Activated CD8-positive, alpha-beta memory T cell treated with anti-CD3 and anti-CD28 coated beads for 36 hours (primary cell): ENCODE data around the gene LDHD. TPM values are rescaled to one million over a fixed set of nuclear protein-coding genes. Genes with fewer than 3 reads are reported as not detected.
"Not testable (repeated sequence)": the region's sequence is repeated elsewhere in the genome, so short reads cannot be mapped to it uniquely, and the experiment has no call there.

Source experiments
- CTCF ChIA-PET: fragments of 350-600 bp; sonication (Branson Sonifier 250); formaldehyde crosslinking; loops from one replicate; lab custom pipeline; 2021; ENCODE audit warnings: antibody characterized with exemption; lab: Charles Lee
- POLR2A ChIA-PET: fragments of 350-600 bp; sonication (Branson Sonifier 250); formaldehyde crosslinking; loops from one replicate; lab custom pipeline; 2021; ENCODE audit warnings: antibody characterized with exemption; lab: Charles Lee
- total RNA-seq, 2 experiments: library from RNA; stranded (reverse); gene quantifications; one replicate each; pipeline ENCODE4 v1.2.3, GENCODE V29; 2021

The LDHD gene
- total RNA-seq, result not detected

DNA sequence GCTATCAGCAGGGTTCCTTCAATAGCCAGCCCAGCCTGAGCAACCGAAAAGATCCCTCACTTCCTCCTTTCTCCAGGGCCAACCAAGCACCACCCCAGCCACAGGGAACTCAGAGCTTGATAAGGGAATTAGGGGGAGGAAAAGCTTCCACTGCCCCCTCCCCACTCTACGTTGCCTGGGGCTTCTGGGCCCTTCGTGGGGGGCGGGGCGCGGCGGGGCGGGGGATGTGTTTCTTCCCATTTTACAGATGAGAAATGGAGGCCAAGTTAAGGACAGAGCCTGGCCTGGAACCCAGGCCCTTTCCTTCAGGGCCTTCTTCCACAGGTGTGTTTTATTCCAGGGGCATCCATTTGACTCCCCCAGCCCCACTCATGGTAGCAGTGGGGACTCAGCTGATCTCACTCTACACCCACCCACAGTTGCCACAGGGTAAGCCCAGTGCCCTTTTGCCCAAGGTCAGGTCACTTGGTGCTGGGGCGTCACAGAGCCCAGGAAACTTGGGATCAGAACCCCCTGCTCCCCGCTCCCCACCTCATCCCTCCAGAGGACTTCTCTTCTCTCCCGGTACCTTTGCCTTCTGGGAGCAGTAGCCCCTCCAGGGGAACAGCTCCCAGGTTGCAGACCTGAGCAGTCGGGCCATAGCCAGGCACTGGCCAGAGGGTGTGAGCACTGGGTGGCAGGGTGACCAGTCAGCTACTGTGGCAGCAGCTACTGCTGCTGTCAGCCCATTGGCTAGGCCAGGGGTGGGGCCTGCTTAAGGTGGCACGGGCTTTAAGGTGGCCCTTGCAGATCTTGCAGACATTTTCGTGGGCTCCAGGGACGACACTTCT, at the start of gene LDHD:
TSS of gene LDHD (minus strand) at position 700 of the 830 bp plus-strand sequence. CDS start at position 640, 60 bp downstream.
- ChIA-PET POLR2A (interaction anchor here (0.5 kb wide), 1 partner anchor 27 kb away, joined by 5 read pairs; no protein-coding TSS in a partner anchor), CTCF (interaction anchor here (0.5 kb wide), 1 partner anchor 68 kb away, joined by 3 read pairs; no protein-coding TSS in a partner anchor)

DNA sequence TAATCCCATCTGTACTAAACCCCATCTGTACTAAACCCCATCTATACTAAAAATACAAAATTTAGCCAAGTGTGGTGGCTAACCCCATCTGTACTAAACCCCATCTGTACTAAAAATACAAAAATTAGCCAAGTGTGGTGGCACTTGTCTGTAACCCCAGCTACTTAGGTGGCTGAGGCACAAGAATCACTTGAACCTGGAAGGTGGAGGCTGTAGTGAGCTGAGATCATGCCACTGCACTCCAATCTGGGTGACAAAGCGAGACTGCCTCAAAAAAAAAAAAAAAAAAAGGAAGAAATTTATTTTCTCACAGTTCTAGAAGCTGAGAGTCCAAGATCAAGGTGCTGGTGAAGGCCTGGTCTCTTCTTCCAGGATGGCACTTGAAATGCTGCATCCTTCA, 43.8 kb upstream of the LDHD start:
- ChIA-PET CTCF (interaction anchor here (0.7 kb wide), 1 partner anchor 230 kb away, joined by 3 read pairs; no protein-coding TSS in a partner anchor), POLR2A (no interaction called here)

DNA sequence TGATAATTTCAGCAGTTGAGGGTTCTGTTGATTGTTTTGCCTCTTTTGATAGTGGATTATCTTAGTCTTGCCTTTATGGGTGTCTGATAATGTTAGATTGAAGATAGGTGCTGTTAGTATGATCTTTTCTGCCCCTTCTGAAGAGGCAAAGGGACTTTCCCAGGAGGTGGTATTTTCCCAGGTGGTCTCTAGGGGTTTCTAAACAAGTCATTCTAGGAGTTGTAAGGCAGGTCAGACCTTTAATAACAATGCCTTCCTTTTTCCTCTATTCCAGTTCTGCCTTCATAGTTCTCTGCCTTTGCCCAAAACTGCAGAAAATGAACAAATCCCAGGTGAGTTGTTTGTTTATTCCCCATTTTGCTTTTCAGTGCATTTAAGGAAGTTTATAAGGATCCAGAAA, 36.1 kb upstream of the LDHD start:
- CTCF ChIA-PET, result no interaction called here
- POLR2A ChIA-PET, result no interaction called here

DNA sequence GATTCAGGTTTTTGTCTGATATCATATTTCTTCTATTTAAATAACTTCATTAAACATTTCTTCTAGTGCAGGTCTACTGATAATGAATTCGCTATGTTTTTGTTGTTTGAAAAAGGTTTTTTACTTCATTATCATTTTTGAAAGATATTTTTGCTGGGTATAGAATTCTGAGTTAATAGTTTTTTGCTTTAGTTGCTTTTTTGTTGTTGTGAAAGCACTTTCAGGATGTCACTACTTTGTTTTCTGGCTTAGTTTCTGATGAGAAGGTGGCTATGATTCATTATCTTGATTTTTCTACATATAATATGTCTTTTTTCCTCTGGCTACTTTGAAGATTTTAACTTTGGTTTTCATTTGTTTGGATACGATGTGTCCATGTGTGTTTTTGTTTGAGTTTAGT, 35.2 kb upstream of the LDHD start:
- ChIA-PET POLR2A (no interaction called here), CTCF (no interaction called here)

DNA sequence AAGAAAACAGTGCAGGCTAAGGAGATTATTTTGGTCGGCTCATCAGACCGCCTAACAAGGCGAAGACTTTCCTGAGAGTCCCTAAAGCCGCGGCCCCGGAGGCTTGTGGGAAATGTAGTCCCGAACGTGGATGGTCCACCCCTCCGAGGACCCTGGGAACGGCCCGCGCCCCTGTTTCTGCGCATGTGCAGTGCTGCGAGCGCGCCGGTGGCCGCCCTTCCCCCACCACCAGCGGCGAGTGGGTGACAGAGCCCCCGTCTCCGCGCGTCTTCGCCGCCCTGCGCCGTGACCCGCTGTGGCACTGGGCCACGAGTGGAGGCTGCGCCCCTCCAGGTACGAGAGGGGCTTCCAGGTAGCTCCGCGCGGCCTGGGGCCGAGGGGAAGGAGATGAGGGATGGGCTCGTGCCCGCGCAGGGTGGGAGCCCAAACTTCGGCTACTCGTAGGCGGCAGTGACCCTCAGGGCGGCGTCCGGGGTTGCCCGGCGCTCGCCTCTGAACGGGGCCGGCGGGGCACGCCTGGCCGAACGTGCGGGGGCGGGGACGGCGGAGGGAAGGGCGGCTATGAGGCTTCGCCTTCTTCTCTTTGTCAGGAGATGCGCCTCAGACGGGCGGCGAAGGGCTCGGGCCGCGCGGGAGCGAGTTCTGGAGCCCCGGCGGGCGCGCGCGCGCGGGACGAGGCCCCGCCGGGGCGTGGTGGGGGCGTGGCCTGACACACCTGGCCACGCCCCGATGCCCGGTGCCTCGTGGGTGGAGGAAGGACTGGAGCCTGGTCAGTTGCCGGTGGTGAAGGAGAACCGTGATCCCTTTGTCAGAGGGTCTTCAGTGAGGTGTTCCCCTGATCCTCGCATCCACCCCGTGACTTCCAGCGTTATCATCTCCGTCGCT, 32.0 kb upstream of the LDHD start, which contains the start of gene ZFP1:
TSS of gene ZFP1 (plus strand) at position 214 of the 885 bp plus-strand sequence. CDS start 4,428 bp downstream, outside the sequence.
- ChIA-PET POLR2A (no interaction called here), CTCF (no interaction called here)

DNA sequence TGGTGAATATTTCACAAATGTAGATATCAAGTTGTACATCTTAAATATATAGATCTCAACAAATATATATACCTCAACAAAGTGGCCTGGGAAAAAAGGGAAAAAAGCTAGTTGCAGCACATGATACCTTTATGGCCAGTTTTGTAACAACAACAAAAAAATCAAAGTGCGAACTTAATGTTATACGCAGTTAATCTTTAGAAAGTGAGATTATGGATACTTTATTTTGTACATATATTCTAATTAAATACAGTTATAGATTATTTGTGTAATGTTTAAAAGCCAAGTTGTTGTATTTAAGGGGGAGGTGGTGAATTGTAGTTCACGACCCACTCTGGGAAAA, 31.4 kb upstream of the LDHD start:
- ChIA-PET CTCF (no interaction called here), POLR2A (no interaction called here)

DNA sequence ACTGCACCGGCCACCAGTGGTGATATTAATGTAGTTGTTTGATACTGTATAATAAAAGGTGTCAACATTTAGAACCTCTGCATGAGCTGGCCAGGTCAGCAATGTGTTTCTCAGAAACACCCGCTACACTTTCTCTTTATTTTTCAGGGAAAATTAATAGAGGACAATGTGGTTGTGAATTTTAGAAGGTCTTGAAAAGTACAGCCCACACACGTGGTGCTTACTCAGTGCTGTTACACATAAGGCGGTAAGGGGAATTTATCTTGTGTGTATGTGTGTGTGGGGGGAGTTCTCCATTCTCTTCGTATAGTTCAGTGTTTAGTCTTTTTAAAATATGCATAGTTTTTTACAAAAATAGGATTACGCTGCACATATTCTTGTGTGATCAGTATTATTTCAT, 27.4 kb upstream of the LDHD start:
- POLR2A ChIA-PET, result interaction anchor here (0.6 kb wide), 2 partner anchors 13 to 27 kb away, joined by 5 read pairs; no protein-coding TSS in a partner anchor

DNA sequence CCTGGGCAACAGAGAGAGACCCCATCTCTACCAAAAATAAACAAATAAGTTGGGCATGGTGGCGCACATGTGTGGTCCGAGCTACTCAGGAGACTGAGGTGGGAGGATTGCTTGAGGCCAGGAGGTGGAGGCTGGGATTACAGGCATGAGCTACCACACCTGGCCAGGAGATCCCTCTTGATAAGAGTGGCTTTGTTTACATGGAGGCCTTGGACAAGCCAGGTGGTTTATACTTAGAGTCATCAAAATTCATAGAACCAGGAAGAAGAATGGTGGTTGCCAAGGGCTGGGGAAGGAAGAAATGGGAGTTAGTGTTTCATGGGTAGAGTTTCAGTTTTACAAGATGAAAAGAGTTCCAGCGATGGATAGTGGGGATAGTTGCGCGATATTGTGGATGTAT, 22.9 kb upstream of the LDHD start:
- CTCF ChIA-PET, result no interaction called here
- POLR2A ChIA-PET, result no interaction called here

More for the DNA sequence above, 27.4 kb upstream of the LDHD start:
- CTCF ChIA-PET, result no interaction called here

DNA sequence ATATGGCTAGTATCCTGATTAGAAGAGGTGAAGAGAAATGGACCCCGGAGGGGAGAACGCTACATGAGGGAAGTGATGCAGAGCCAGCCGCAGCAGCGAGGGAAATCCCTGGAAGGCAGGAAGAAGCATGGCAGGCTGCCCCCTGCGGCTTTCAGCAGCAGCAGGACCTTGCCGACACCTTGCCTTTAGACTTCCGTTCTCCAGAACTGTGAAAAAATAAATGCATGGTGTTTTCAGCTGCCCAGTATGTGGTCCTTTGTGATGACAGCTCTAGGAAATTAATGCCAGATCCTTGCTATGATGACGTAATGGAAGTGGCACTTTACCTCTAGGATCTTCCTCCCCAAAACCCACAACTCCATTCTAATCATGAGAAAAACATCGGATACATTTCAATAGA, 22.1 kb upstream of the LDHD start:
- ChIA-PET CTCF (interaction anchor here (0.7 to 1.0 kb wide), 2 partner anchors 17 to 668 kb away, joined by 3 to 8 read pairs; no protein-coding TSS in a partner anchor), POLR2A (no interaction called here)

DNA sequence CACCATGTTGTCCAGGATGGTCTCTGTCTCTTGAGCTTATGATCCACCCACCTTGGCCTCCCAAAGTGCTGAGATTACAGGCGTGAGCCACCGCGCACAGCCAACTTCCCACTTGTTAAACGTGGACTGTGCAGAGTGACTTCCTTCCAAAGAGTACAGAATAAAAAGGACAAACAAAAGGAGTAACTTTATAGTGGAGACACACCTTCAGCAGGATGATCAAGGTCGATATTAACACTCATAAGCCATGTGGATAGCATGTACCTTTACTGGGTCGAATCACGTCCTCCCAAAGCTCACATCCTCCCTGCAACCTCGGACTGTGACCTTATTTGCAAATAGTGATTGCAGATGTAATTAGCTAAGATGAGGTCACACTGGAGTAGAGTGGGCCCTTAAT, 21.7 kb upstream of the LDHD start:
- ChIA-PET POLR2A (no interaction called here), CTCF (interaction anchor here (0.7 to 1.0 kb wide), 2 partner anchors 17 to 667 kb away, joined by 3 to 8 read pairs; no protein-coding TSS in a partner anchor)

DNA sequence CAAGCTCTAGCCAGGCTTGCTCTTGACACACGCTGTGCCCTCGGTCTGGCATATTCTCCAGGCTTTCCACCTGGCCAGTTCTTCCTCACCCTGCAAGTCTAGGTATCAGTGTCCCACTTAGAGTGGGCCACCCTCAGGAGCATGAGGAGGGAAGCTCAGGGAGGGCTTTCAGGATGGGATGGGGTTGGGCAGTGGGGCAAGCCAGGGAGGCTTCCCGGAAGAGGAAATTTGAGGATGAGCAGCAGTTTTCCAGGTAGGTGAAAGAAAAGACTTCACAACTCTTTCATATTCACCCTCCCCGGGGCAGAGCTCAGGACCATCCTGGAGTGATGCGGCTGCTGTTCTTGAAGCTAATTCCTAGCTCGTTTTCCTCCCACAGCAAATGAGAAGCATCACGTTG, 14.5 kb upstream of the LDHD start:
- CTCF ChIA-PET, result interaction anchor here (0.6 kb wide), 1 partner anchor 204 kb away, joined by 4 read pairs; no protein-coding TSS in a partner anchor
- POLR2A ChIA-PET, result no interaction called here

DNA sequence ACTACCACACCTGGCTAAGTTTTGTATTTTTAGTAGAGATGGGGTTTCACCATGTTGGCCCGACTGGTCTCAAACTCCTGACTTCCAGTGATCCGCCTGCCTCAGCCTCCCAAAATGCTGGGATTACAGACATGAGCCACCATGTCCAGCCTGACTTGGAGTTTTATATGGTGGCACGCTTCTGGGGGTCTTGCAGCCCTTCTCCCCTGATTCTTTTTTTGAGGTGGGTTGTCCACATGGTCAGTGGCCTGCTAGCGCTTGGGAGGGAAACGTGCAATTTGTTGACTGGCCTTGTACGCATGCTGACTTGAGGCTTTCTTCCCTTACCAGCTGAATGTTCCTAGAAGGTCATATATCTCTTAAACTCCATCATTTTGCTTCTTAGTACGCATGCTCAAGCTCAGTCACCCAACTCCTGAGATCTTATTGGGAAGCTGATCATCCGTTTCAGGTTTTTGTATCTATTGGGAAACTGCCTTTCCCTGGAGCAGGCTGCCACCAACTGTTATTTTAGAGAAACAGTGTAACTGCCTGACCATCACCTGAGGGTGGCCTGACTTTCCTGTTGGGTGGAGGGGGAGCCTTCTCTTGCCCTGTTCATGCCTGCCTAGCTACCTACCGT, 13.7 kb upstream of the LDHD start:
- ChIA-PET POLR2A (no interaction called here), CTCF (no interaction called here)

DNA sequence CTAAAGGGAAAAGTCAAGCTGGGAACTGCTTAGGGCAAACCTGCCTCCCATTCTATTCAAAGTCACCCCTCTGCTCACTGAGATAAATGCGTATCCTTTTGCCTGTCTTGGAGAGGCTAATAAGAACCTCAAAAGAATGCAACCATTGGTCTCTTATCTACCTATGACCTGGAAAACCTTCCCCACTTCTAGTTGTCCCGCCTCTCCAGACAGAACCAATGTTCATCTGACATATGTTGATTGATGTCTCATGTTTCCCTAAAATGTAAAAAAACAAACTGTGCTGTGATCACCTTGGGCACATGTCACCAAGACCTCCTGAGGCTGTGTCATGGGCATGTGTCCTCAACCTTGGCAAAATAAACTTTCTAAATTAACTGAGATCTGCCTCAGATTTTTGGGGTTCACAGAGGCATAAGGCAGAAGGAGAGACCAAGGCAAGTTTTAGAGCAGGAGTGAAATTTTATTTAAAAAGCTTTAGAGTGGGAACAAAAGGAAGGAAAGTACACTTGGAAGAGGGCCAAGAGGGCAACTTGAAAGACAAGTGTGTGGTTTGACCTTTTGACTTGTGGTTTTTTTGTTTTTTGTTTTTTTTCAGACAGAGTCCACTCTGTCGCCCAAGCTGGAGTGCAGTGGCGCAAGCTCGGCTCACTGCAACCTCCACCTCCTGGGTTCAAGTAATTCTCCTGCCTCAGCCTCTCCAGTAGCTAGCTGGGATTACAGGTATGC, 13.0 kb upstream of the LDHD start:
- POLR2A ChIA-PET, CTCF ChIA-PET: not testable (repeated sequence)

DNA sequence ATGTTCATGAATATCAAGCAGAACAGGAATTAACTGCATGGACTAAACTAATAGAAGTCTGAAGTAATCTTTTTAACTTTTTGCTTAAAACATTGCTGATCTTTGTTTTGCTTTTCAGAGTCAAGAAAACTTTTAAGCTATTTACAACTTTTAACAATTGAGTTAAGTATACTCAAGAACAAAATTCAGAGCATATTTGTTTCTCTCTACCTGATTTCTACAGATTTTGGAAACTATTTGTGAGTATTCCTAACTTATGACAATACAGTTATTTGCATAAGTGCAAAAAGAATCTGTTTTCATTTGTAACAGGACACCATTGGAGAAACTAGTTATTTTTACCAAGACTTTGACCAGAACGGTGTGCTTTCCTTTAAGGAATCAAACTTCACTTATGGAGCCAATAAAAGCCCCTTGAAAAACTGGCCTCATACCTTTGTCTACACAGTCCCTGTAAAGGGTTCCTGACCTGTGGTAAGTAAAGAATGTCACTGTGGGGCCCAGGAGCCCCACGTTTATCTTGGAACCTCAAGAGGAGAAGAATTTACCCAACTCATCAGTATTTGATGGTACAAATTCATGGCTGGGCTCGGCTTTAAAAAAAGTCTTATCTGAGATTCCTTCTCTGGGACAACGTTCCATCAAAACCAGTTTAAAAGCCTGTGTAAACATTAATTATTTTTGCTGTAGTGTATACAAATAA, 11.3 kb upstream of the LDHD start:
- ChIA-PET POLR2A (no interaction called here), CTCF (no interaction called here)

DNA sequence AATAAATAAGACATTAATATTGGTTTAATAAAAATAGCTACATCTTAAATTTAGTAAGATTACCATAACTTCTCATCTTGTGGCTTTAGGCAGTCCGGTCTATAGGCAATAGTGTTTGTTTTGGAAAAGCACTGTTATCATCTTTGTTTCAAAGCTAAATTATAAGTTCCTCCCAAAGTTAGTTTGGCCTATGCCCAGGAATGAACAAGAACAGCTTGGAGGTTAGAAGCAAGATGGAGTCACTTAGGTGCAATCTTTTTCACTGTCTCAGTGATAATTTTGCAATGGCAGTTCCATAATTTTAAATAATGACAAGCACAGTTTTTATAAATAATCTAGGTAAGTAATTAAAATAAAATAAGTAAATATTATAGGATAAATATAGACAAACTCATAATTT, 6.0 kb upstream of the LDHD start:
- ChIA-PET POLR2A (no interaction called here), CTCF (interaction anchor here (1.8 kb wide), 1 partner anchor 11 kb away, joined by 6 read pairs; no protein-coding TSS in a partner anchor)

DNA sequence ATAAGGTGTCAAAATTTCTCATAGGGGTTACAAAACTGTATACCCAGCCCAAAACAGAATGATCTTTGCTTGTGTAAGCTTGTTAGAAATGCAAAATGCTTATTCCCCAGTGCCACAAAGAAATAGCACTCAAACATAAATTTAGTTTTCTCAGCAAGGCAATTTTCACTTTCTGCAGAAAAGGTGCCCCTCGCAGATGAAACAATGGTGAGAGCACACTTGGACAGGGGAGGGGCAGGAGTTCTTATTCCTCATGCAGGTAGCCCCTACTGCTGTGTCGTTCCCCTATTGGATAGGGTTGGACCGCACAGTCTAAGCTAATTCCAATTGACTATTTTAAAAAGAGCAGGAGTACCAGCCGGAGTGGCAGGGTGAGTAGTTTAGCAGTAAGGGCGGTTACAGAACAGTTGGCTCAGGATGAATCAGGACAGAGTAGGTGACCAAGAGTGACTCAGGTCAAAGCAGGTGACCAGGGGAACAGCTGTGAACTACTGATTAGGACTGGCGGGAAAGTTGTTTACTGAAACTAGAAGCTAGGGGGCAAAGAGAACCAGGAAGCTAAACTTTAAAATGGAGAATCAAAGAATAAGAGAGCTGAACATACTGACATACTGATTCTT, 5.5 kb upstream of the LDHD start:
- ChIA-PET CTCF (interaction anchor here (0.8 to 1.8 kb wide), 2 partner anchors 11 to 17 kb away, joined by 6 to 8 read pairs; no protein-coding TSS in a partner anchor), POLR2A (no interaction called here)

DNA sequence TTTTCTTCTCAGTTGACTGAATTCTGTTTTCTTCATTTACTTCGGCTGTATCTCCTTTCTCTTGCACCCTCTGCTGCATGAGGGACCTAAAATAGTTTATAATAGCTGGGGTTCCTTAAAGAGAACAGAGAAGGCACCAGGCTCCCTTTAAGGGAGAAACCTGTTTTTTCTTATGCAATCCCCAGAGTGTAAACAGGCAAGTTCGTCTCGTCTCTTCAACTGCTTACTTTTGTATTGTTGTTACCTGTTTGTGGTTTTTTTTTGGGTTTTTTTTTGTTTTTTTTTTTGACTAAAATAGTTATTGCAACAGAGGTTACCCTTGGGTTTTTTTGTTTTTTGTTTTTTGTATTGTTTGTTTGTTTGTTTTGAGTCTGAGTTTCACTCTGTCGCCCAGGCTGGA, 3.7 kb upstream of the LDHD start:
- CTCF ChIA-PET, result no interaction called here
- POLR2A ChIA-PET, result no interaction called here
